Transverse colon (tissue), 4 donors: ENCODE data around the gene SLC6A7. TPM values are rescaled to one million over a fixed set of nuclear protein-coding genes. Genes with fewer than 3 reads are reported as not detected.

Experiments
- DNase-seq: peaks from one replicate; pipeline ENCODE4 v3.0.0-alpha.2; 2019
- H3K27ac ChIP-seq, 4 donors: fragments of 200-600 bp; sonication (generic); 2 replicates each; pipeline ENCODE4 v1.5.1; 2016 to 2018; ENCODE audit warnings: inconsistent platforms in 4 of 4
- H3K27me3 ChIP-seq: fragments of 200-600 bp; sonication (generic); 2 replicates; pipeline ENCODE4 v1.5.1; 2017; ENCODE audit warnings: inconsistent platforms
- H3K36me3 ChIP-seq, 4 donors: fragments of 200-600 bp; sonication (generic); 2 replicates each; pipeline ENCODE4 v1.5.1; 2017 to 2019; ENCODE audit warnings: inconsistent platforms in 4 of 4
- H3K4me1 ChIP-seq, 4 donors: fragments of 200-600 bp; sonication (generic); 2 replicates each; pipeline ENCODE4 v1.5.1; 2017 to 2020; ENCODE audit warnings: inconsistent platforms in 4 of 4
- H3K4me3 ChIP-seq, 4 donors: fragments of 200-600 bp; sonication (generic); 1 replicate in 1 of 4; 2 replicates in 3 of 4; pipeline versions ENCODE4 v1.5.1 to v1.6.1; 2017 to 2019; ENCODE audit warnings: inconsistent platforms in 4 of 4
- H3K9me3 ChIP-seq, 2 donors: fragments of 200-600 bp; sonication (generic); 2 replicates each; pipeline ENCODE4 v1.5.1; 2017 to 2019; ENCODE audit warnings: inconsistent platforms in 2 of 2
- EP300 ChIP-seq: sonication (generic); formaldehyde crosslinking; IDR thresholded peaks from one replicate; pipeline ENCODE4 v1.6.1; 2017; ENCODE audit warnings: antibody characterized with exemption, low read depth
- POLR2A ChIP-seq: fragments of 450-650 bp; IDR thresholded peaks from one replicate; pipeline ENCODE4 v1.6.1; 2016; ENCODE audit warnings: antibody characterized with exemption, mild to moderate bottlenecking, moderate library complexity
- POLR2AphosphoS5 ChIP-seq, 3 donors: sonication (generic); formaldehyde crosslinking; IDR thresholded peaks; one replicate each; pipeline ENCODE4 v1.6.1; 2016; ENCODE audit warnings: antibody characterized with exemption in 3 of 3
- WGBS, 2 donors: methylation state at CpG; one replicate each; pipeline ENCODE4 v1.1.5; 2018; ENCODE audit warnings: low coverage in 1 of 2; 5-methylcytosine and 5-hydroxymethylcytosine counted together
- in situ Hi-C, 4 donors: fragments of 200-750 bp; cut with MboI; loops; one replicate each; pipeline versions ENCODE4 v1.15.0 to v1.15.1; 2017; ENCODE audit warnings: low sequenced_read_pairs in 3 of 4, low pct_ligation_motif_present in 1 of 4, low pct_unique_long_range_greater_than_20kb in 1 of 4
- intact Hi-C: fragments of 100-400 bp; cut with DNase I; formaldehyde crosslinking; loops from one replicate; pipeline ENCODE4 v1.15.1; 2023; ENCODE audit warnings: low total_unique reads
- total RNA-seq, 4 donors: library from RNA; depleted of rRNA; stranded (reverse); fragments of >200 nt; gene quantifications; one replicate each; pipeline ENCODE4 v1.1.0, GENCODE V29; 2016
- TF ChIP-seq, protein P1 (sequence below), 5 experiments: fragments of 200-600 bp in 3 of 5; fragments of 450-650 bp in 2 of 5; sonication (generic) in 3 of 5; IDR thresholded peaks; 1 replicate in 2 of 5; 2 replicates in 3 of 5; pipeline ENCODE4 v1.5.1; 2016 to 2017; ENCODE audit warnings: antibody characterized with exemption in 5 of 5, inconsistent platforms in 3 of 5, mild to moderate bottlenecking in 2 of 5, moderate library complexity in 1 of 5

The SLC6A7 gene
- total RNA-seq, 4 donors from 2014 or later = 19.5 to 67.7 (median 21.3) TPM

DNA sequence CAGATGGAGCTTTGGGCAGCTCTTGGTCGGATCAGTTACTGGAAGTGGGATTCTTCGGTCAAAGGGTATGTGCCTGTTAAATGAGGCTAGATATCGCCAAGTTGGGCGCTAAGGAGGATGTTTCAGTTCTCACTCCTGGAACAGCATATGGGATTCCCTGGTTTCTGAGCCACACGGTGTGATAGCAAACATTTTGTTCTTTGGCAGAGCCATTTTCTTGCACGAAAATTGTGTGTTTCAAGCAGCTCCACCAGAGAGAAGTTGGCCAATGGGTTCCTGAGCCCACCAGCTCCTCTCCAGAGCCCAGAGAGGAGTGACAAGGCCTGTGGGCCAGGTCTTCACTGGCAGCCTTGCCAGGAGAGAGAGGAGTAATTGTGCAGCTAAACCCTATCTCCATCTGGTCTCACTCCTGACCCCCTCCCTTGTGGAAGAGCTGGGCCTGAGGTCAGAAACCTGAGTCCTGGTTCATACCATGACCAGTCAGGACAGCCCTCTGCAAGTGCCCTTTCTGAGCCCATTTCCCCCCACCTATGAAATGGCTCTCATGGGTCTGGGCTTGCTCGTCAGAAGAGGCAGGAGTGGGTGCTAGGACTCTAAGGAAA is 10.7 kb upstream of the SLC6A7 start:
- H3K4me1 ChIP-seq = peaks cover 47 to 96% (median 80%) of the 10 kb centered on the region in 4 donors
- no peaks in the 10 kb centered on the region for H3K9me3 ChIP-seq
- no peaks in the 10 kb centered on the region for H3K27me3 ChIP-seq
- WGBS, 2 donors = 63 to 100% methylated on average over 1 to 7 of the region's 7 CpGs
- TF ChIP-seq EP300 = no peak
- TF ChIP-seq, protein P1, sequence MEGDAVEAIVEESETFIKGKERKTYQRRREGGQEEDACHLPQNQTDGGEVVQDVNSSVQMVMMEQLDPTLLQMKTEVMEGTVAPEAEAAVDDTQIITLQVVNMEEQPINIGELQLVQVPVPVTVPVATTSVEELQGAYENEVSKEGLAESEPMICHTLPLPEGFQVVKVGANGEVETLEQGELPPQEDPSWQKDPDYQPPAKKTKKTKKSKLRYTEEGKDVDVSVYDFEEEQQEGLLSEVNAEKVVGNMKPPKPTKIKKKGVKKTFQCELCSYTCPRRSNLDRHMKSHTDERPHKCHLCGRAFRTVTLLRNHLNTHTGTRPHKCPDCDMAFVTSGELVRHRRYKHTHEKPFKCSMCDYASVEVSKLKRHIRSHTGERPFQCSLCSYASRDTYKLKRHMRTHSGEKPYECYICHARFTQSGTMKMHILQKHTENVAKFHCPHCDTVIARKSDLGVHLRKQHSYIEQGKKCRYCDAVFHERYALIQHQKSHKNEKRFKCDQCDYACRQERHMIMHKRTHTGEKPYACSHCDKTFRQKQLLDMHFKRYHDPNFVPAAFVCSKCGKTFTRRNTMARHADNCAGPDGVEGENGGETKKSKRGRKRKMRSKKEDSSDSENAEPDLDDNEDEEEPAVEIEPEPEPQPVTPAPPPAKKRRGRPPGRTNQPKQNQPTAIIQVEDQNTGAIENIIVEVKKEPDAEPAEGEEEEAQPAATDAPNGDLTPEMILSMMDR (IDR thresholded peaks at IDR 0.05) = no peak
- no peak for TF ChIP-seq POLR2AphosphoS5 (IDR thresholded peaks at IDR 0.05)
- no peak for TF ChIP-seq POLR2A
- H3K27ac ChIP-seq = peak overlapping the region; percentile 85 to 88 (median 87)
- no peak overlapping the region for H3K4me3 ChIP-seq
- DNase-seq = no peak
- no peaks in the 10 kb centered on the region for H3K36me3 ChIP-seq
- intact Hi-C loops = no loop called here
- in situ Hi-C loops = no loop called here

DNA sequence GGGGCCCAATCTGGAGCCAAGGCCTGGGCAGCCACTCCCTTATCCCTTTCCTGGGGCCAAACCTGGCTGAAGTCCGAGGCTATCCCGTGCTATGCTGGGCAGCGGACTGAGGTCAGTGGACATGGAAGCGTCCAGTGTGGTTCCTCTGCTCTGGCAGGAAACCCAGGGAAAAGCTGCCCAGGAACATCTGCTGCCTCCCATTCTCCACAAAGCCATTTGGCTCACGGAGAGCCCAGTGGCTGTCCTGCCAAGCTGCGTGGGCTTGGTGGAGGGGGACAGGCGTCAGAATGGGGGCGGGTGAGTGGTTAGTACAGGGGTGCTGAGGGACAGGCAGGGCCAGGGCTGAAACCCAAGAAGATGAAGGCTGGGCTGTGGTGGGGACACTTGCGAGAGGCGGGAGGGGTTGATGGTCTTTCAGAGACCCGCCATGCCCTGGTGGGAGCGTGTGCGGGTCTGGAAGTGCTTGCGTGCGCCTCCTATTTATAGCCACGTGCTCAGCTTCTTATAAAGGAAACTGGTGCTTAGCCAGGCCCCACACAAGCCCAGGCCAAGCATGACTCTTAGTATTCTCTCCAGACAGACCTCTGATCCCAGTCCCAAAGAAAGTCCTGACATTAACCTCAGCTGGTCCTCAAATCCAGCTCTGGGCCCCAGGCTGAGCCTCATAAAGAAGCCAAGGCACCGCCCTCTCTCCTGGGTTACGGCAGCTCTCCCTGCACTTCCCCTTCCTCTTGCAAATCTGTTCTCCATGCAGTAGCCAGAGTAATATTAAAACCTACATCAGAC is 9.4 kb upstream of the SLC6A7 start:
- H3K9me3 ChIP-seq = no peaks in the 10 kb centered on the region
- intact Hi-C loops = no loop called here
- no peak overlapping the region for H3K4me3 ChIP-seq
- peaks cover 43 to 99% (median 89%) of the 10 kb centered on the region in 4 donors for H3K4me1 ChIP-seq
- no peaks in the 10 kb centered on the region for H3K36me3 ChIP-seq
- in situ Hi-C loops = no loop called here
- no peaks in the 10 kb centered on the region for H3K27me3 ChIP-seq
- DNase-seq = peak; percentile 73
- 40 to 42% methylated on average over 2 to 18 of the region's 18 CpGs for WGBS, 2 donors
- no peak for TF ChIP-seq EP300
- TF ChIP-seq POLR2AphosphoS5 (IDR thresholded peaks at IDR 0.05) = peak in 1 of 3 donors; percentile 2
- H3K27ac ChIP-seq = peak overlapping the region; percentile 85 to 88 (median 87)

DNA sequence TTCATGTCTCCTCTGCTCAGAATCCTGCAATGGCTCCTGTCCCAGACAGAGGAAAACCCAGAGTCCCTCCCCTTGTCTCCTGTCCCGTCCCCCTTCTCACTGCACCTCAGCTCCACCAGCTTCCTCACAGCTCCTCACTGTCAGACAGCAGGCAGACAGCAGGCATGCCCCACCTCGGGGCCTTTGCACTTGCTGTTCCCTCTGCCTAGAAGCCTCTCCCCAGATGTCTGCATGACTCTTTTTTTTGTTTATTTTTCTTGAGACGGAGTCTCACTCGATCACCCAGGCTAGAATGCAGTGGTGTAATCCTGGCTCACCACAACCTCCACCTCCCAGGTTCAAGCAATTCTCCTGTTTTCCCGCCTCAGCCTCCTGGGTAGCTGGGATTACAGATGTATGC is 8.8 kb upstream of the SLC6A7 start:
- in situ Hi-C loops = no loop called here
- Histone ChIP-seq H3K27me3 (no peaks in the 10 kb centered on the region), H3K9me3 (no peaks in the 10 kb centered on the region), H3K4me1 (peaks cover 49 to 100% (median 92%) of the 10 kb centered on the region in 4 donors), H3K36me3 (no peaks in the 10 kb centered on the region), H3K4me3 (no peak overlapping the region), H3K27ac (peak overlapping the region; percentile 85 to 88 (median 87))
- TF ChIP-seq EP300 (no peak), POLR2A (no peak), POLR2AphosphoS5 (IDR thresholded peaks at IDR 0.05) (no peak)
- TF ChIP-seq, protein P1 (IDR thresholded peaks at IDR 0.05) = no peak
- DNase-seq = peak; percentile 76
- WGBS, 2 donors = 37 to 39% methylated on average over 5 of the region's 5 CpGs
- intact Hi-C loops = no loop called here

DNA sequence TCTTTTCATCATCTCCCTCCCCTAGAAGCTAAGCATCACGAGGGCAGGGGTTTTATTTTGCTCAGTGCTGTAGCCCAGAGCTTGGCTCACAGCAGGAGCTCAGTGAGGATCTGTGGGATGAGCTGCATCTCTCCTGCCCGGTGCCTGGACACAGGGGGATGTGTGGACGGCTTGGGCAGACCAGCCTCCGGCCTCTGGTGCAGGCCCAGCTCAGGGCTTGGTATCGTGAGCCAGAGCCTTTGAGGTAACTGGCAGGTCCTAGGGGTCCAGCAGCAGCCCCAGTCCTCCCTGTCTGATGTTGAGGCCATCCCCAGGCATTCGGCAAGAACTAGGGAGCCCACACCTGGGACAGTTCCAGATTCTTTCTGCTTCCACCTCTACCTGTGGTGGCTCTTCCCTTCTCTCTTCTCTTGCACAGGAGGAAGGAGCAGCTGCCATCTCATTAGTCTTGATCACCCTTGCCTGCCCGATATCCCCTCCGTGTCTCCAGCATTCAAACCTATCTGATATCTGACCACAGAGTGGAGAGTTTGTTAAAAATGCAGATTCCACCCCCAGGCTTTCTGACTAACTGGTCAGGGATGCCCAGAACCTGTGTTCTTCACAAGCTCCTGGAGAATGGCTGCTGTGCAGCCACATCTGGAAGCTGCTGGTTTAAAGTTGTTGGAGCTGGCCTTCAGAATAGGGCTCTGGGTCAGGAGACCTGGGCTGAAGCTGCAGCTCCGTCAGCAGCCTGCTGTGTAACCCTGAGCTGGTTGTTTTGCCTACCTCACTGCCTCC is 7.9 kb upstream of the SLC6A7 start:
- TF ChIP-seq EP300 (no peak), POLR2A (no peak), POLR2AphosphoS5 (IDR thresholded peaks at IDR 0.05) (no peak)
- TF ChIP-seq, protein P1 (IDR thresholded peaks at IDR 0.05) = no peak
- 67 to 74% methylated on average over 1 to 9 of the region's 9 CpGs for WGBS, 2 donors
- H3K9me3 ChIP-seq = no peaks in the 10 kb centered on the region
- H3K4me1 ChIP-seq = peaks cover 51 to 100% (median 93%) of the 10 kb centered on the region in 4 donors
- H3K27me3 ChIP-seq = no peaks in the 10 kb centered on the region
- H3K27ac ChIP-seq = peak overlapping the region; percentile 85 to 88 (median 87)
- intact Hi-C loops (no loop called here), in situ Hi-C loops (no loop called here)
- no peak for DNase-seq
- no peaks in the 10 kb centered on the region for H3K36me3 ChIP-seq
- H3K4me3 ChIP-seq = no peak overlapping the region
